Ovary (tissue), 3 donors: ENCODE measurements around the gene NEU2.

Experiments
- CTCF ChIP-seq, 3 donors: fragments of 450-650 bp in 2 of 3; fragments of 200-600 bp in 1 of 3; IDR thresholded peaks; one replicate each; pipeline versions ENCODE4 v1.5.1 to v1.8.0; 2016 to 2022; ENCODE audit warnings: antibody characterized with exemption in 3 of 3, mild to moderate bottlenecking in 1 of 3
- EP300 ChIP-seq: sonication (generic); formaldehyde crosslinking; IDR thresholded peaks from one replicate; pipeline ENCODE4 v1.6.1; 2017; ENCODE audit warnings: antibody characterized with exemption
- donor health status: DM: no; HTN: no; CAD: no.

GRCh38 chr2:232994446-232994845 is 38.0 kb upstream of the NEU2 start:
- TF ChIP-seq CTCF (IDR thresholded peaks at IDR 0.05) = no peak
- no peak for TF ChIP-seq EP300
